ENCODE results near the gene TMEM131L. TPM values are rescaled to one million over a fixed set of nuclear protein-coding genes. Genes with fewer than 3 reads are reported as not detected.

The TMEM131L gene
- polyA plus RNA-seq, 3 donors = 11.2 to 58.3 (median 26.0) TPM

DNA sequence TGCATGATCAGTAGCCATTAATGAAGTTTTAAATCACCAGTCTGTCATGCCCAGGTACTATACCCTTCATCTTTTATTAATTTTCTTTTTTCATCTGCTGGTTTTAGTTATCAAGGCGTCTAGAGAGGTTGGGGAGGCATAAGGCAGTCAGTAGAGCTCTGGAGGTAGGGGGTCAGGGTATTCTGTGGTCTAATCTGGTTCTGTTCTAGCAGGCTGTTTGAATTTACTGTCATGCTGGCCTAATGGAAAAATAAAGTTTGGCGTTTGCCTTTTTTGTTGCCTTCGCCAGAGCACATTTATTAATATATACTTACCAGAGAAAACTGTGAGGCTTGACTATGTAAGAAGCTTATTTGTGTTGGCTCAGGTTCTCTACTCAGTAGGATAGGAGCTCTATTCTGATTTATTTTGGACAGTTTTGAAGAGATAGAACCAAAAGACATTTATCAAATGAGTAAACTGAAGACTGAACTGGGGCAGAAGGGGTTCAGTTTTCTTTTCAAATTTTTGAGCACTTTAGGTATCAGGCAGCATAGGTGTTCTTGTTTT, 46.9 kb downstream of the TMEM131L start:
- no peak overlapping the region for H3K4me3 ChIP-seq (replicated peaks in 1 of 3; ENCODE audit: low read depth in 2 of 3, low read length in 3 of 3)
- Mint-ChIP-seq H3K36me3 (peaks cover 38 to 56% of the 10 kb centered on the region in 2 donors), H3K4me3 (no peak overlapping the region), H3K4me1 (peaks cover 25% of the 10 kb centered on the region), H3K27me3 (ENCODE audit: low read depth in 3 of 3) (peaks cover 0 to 2% (median 0%) of the 10 kb centered on the region in 3 donors), H3K9me3 (peaks cover 0 to 3% (median 0%) of the 10 kb centered on the region in 7 donors), H3K27ac (peak overlapping the region in 2 of 7 donors; percentile 16 to 78)
- no CpG with 5 or more reads among the region's 3 CpGs for WGBS (ENCODE audit: insufficient coverage)
- H3K79me2 ChIP-seq (ENCODE audit: insufficient read depth, low read length) = peaks cover 97% of the 10 kb centered on the region
- intact Hi-C loops (cut with micrococcal nuclease) = no loop called here
- TF ChIP-seq, protein P1, sequence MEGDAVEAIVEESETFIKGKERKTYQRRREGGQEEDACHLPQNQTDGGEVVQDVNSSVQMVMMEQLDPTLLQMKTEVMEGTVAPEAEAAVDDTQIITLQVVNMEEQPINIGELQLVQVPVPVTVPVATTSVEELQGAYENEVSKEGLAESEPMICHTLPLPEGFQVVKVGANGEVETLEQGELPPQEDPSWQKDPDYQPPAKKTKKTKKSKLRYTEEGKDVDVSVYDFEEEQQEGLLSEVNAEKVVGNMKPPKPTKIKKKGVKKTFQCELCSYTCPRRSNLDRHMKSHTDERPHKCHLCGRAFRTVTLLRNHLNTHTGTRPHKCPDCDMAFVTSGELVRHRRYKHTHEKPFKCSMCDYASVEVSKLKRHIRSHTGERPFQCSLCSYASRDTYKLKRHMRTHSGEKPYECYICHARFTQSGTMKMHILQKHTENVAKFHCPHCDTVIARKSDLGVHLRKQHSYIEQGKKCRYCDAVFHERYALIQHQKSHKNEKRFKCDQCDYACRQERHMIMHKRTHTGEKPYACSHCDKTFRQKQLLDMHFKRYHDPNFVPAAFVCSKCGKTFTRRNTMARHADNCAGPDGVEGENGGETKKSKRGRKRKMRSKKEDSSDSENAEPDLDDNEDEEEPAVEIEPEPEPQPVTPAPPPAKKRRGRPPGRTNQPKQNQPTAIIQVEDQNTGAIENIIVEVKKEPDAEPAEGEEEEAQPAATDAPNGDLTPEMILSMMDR (IDR thresholded peaks at IDR 0.05) = no peak
- H2AFZ ChIP-seq (ENCODE audit: insufficient read depth, low read depth, low read length, poor library complexity, severe bottlenecking) = no peak overlapping the region
- no peak overlapping the region for H3K9ac ChIP-seq (ENCODE audit: insufficient read depth, low read length, poor library complexity, severe bottlenecking)
- no peaks in the 10 kb centered on the region for H3K27me3 ChIP-seq (ENCODE audit: control insufficient read depth in 2 of 2, insufficient read depth in 2 of 2, low read length in 2 of 2)
- peaks cover 99% of the 10 kb centered on the region for H4K20me1 ChIP-seq (ENCODE audit: insufficient read depth, low read length)
- no peaks in the 10 kb centered on the region for H3K9me3 ChIP-seq (replicated peaks in 1 of 2; ENCODE audit: control insufficient read depth in 1 of 2, insufficient read depth in 1 of 2, low read length in 2 of 2)
- peaks cover 9 to 18% of the 10 kb centered on the region in 2 donors for H3K4me1 ChIP-seq (ENCODE audit: control insufficient read depth in 1 of 2, insufficient read depth in 2 of 2, low read length in 2 of 2)
- no peak overlapping the region for H3K4me2 ChIP-seq (replicated peaks; ENCODE audit: extremely low read depth, low read length, poor library complexity, severe bottlenecking)
- peaks cover 26 to 52% of the 10 kb centered on the region in 2 donors for H3K36me3 ChIP-seq (replicated peaks in 1 of 2; ENCODE audit: control insufficient read depth in 1 of 2, insufficient read depth in 2 of 2, low read length in 2 of 2)
- DNase-seq = no peak
- no peak overlapping the region for H3K27ac ChIP-seq (ENCODE audit: low read depth in 1 of 2, low read length in 2 of 2)

DNA sequence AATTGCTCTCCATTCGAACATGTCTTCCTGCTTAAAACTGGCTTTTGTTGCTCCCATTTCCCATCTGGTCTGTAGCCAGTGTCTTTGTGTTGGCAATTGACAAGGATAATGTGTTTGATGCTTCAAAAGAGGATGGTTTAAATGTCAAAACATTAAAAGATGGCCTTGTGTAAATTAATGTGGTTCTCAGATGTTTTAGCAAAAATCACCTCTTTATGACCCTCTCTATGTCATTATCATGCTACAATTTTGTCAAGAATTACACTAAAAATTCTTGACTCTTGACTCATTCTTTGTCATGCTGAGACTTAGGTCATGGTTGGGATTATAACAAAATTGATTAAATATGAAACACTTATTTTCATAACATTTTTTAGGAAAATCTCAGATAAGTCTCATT, 47.4 kb downstream of the TMEM131L start:
- Mint-ChIP-seq H3K27me3 (ENCODE audit: low read depth in 3 of 3) (peaks cover 0 to 2% (median 0%) of the 10 kb centered on the region in 3 donors), H3K4me1 (peaks cover 28% of the 10 kb centered on the region), H3K4me3 (no peak overlapping the region), H3K27ac (peak overlapping the region in 2 of 7 donors; percentile 32 to 51), H3K36me3 (peaks cover 41 to 53% of the 10 kb centered on the region in 2 donors), H3K9me3 (peaks cover 0 to 3% (median 0%) of the 10 kb centered on the region in 7 donors)
- H3K79me2 ChIP-seq (ENCODE audit: insufficient read depth, low read length) = peaks cover 97% of the 10 kb centered on the region
- H3K9ac ChIP-seq (ENCODE audit: insufficient read depth, low read length, poor library complexity, severe bottlenecking) = no peak overlapping the region
- no peak overlapping the region for H3K4me3 ChIP-seq (replicated peaks in 1 of 3; ENCODE audit: low read depth in 2 of 3, low read length in 3 of 3)
- H3K36me3 ChIP-seq (replicated peaks in 1 of 2; ENCODE audit: control insufficient read depth in 1 of 2, insufficient read depth in 2 of 2, low read length in 2 of 2) = peaks cover 26 to 53% of the 10 kb centered on the region in 2 donors
- TF ChIP-seq, protein P1 (IDR thresholded peaks at IDR 0.05) = no peak
- H3K4me1 ChIP-seq (ENCODE audit: control insufficient read depth in 1 of 2, insufficient read depth in 2 of 2, low read length in 2 of 2) = peaks cover 9 to 19% of the 10 kb centered on the region in 2 donors
- H4K20me1 ChIP-seq (ENCODE audit: insufficient read depth, low read length) = peaks cover 99% of the 10 kb centered on the region
- intact Hi-C loops (cut with micrococcal nuclease) = no loop called here
- no peaks in the 10 kb centered on the region for H3K27me3 ChIP-seq (ENCODE audit: control insufficient read depth in 2 of 2, insufficient read depth in 2 of 2, low read length in 2 of 2)
- no peaks in the 10 kb centered on the region for H3K9me3 ChIP-seq (replicated peaks in 1 of 2; ENCODE audit: control insufficient read depth in 1 of 2, insufficient read depth in 1 of 2, low read length in 2 of 2)
- no CpG with 5 or more reads among the region's 1 CpG for WGBS (ENCODE audit: insufficient coverage)
- H2AFZ ChIP-seq (ENCODE audit: insufficient read depth, low read depth, low read length, poor library complexity, severe bottlenecking) = no peak overlapping the region
- H3K27ac ChIP-seq (ENCODE audit: low read depth in 1 of 2, low read length in 2 of 2) = peak overlapping the region in 1 of 2 donors; percentile 41
- DNase-seq = no peak
- H3K4me2 ChIP-seq (replicated peaks; ENCODE audit: extremely low read depth, low read length, poor library complexity, severe bottlenecking) = no peak overlapping the region

Data from CD14-positive monocyte (primary cell).